Hematopoietic multipotent progenitor cell treated with erythropoietin and hydrocortisone succinate and interleukin-3 and kit ligand, for 6 days (in vitro differentiated cells): ENCODE data around the gene NTN1.
"Not testable (repeated sequence)": the region's sequence is repeated elsewhere in the genome, so short reads cannot be mapped to it uniquely, and the experiment has no call there.

Experiments used
- DNase-seq: peaks from one replicate; pipeline ENCODE4 v3.0.0-alpha.2; 2015

NTN1 gene

DNA sequence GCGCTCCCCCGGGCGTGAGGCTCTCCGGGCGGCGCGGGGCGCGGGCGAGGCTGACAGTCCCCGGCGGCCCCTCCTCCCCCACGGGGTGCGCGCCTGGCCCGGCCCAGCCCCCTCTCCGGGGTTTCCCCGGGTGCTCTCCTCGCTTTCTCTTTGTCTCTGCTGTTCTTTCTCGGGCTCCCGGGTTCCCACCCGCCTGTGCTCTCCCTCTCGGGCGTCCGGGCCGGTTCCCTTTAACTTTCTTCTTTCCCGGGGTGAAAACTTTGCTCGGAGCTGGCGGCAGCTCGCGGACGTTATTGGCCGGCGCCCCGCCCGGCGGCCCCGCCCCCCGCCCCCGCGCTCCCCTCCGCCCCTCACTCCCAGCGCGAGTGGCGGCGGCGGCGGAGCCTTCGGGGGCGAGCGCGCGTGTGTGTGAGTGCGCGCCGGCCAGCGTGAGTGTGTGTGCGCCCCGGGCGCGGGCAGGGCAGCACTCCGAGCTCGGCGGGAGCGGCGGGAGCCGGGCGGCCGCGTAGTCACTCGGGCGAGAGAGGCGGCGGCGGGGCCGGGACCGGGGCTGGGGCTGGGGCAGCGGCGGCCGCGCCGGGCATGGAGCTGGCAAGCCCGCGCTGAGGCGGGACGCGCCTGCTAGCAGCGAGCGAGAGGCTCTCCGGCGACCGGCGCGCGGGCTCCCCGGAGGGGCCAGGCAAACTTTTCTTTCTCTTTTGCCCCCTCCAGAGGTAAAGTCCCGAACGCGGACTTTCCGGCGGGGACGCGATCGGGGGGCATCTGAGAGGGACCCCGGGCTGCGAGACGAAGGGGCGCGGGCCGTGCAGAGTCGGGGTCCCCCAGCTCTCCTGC is at the start of gene NTN1:
Gene NTN1 (plus strand): TSS at position 353 of the 834 bp plus-strand sequence. CDS start 864 bp downstream, outside the sequence.
- peak; percentile 53 for DNase-seq

DNA sequence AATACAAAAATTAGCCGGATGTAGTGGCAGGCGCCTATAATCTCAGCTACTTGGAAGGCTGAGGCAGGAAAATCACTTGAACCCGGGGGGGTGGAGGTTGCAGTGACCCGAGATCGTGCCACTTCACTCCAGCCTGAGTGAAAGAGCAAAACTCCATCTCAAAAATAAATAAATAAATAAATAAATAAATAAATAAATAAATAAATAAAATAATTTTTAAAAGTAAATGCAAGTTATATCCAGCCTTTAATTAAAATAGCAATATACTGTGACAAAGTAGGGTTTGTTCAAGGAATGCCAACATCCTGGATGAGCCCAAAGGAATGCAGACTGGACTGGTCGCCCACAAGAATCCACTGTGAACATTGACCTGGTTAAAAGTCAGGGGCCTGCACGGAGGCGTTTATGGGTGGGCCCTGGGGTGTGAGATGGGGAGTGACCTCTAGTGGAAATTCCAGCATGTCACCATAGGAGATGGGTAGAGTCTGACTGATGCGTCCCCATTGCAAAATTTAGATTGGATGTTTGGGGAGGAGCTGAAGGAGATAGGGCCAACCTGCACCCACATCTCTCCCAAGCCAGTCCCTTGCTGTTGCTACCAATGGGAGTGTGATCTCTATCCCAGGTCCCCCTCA is 46.1 kb upstream of the NTN1 start:
- no peak for DNase-seq

DNA sequence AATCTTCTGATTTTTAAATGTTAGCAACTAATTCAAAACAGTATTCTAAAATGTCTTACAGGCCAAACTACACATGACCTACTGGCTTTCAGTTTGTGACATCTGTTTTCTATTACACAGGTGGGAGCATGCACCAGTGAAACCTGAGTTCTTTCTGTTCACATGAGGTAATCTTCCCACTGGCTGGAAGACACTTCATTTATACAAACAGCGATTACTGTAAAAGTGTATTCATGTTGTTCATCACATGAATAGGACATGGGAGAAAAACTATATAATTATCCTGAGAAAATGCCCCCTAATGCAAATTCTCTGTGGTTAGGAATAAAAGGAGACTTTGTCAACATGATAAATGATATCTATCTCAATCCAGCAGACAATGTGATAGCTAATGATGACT is 44.7 kb upstream of the NTN1 start:
- DNase-seq: no peak

DNA sequence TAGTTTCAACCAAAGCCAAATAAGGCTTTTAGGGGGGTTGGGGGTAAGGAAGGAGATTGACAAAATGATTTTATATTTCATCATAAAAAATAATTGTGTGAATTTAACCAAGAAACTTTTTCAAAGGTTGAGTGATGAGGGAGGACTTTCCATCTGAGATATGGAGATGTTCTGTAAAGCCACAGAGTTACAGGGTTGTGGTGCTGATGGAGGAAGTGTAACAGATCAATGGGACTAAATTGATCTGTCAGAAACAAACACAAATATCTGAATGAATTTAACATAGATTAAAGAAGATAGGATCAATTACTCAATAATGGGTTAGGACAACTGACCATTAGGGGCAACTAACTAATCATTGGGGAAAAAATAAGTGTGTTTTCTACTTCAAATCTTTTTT is 41.6 kb upstream of the NTN1 start:
- no peak for DNase-seq

GRCh38 chr17:8981443-8981842 is 39.9 kb upstream of the NTN1 start:
- no peak for DNase-seq

GRCh38 chr17:8984225-8984624 is 37.1 kb upstream of the NTN1 start:
- DNase-seq: not testable (repeated sequence)

- DNase-seq: no peak
These were observed 36.1 kb upstream of the NTN1 start for GRCh38 chr17:8985054-8985701.

DNA sequence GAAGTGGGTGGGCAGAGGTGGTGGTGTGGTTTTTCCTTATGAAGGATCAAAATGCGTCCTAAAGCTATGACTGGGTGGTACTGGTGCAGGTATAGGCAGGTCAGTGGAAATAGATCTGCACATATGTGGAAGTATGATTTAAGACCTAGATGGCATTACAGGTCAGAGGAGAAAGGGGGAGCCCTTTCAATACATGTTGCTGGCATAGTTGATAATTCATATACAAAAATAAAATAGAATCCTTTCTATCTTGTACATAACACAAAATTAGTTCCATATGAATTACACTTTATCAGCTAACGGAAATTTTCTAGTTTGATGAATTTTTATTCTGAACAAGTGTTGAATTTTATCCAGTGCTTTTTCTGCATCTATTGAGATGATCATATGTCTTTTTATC is 35.0 kb upstream of the NTN1 start:
- DNase-seq: peak; percentile 41

GRCh38 chr17:8988263-8988935 is 32.9 kb upstream of the NTN1 start:
- not testable (repeated sequence) for DNase-seq

DNA sequence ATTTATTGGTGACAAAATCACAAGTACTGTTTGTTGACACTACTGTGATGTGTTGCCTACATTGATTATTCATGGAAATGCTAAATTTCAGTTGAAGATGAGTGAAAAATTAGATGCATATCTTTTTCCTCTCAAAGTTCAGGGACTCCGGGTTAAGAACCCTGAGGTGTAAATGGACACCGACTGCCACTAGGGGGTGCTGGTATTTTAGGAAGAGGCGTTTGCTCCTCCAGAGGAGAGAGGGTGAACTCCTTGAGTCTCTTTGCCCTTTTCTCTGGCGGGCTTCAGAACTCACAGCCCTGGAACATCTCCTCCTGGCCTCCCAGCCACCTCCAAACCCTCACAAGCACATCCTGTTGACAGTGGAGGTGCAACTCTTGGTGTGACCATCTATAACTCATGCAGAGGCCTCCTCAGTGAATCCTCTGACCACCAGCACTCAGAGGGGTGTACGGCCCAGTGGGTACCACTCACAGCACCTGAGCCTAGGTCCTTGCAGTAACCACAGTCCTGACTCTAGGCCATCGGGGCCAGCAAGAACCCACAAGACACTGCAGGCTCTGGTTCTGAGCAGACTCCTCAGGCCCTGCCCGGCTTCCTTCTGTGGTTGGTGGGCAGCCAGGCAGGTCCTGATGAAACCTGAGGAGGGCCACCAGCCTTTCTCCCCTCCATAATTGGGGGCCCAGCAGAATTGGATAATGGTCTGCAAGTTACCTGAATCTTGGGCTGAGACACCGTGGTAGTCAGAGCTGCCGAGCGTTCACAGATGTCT is 29.6 kb upstream of the NTN1 start:
- peak; percentile 88 for DNase-seq

GRCh38 chr17:8994319-8994718 is 27.0 kb upstream of the NTN1 start:
- DNase-seq: peak; percentile 65

DNA sequence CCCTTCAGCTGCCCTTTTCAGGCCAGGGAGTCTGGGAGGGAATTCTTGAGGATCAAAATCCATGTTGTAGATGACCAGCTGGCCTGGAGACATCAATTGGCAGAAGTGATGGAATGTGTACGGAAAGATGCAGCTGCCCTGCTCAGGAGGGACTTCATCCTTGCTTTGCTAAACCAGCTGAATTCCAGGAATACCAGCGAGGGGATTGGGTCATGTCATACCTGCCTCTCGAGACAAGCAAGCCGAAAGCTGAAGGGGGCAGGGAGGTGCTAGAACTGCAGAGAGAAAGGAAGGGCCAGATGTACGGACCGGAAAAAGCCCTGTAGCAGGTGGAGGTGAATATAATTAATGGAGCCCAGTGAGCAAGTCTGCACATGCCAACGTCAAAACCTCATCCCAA is 25.6 kb upstream of the NTN1 start:
- DNase-seq: no peak

DNA sequence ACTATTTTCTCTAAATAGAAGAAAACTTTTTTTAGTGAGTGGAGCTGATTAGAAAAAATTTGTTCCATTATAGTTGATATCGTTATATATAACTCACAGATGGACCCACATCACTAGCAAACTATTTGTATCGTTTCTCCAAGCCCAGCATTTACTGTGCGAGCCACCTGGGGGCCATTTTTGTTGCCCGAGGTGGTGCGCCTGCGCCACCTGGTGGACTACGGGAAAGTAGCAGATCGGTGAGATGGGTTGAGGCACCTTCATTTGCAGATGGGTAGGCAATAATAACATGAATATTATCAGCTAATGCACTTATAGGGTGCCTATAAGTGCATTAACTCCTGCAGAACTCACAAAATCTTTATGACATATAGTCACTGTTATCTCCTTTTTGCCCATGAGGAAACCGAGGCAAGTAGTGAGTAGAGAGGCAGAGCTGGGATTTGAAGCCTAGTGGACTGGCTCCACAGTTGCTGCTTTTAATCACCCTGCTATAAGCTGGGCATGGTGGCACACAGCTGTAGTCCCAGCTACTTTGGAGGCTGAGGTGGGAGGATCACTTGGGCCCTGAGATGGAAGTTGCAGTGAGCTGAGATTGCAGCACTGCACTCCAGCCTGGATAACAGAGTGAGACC is 23.2 kb upstream of the NTN1 start:
- peak; percentile 84 for DNase-seq

- no peak for DNase-seq
These were observed 19.8 kb upstream of the NTN1 start for GRCh38 chr17:9001559-9001958.

GRCh38 chr17:9002227-9002605 is 19.1 kb upstream of the NTN1 start:
- no peak for DNase-seq

DNA sequence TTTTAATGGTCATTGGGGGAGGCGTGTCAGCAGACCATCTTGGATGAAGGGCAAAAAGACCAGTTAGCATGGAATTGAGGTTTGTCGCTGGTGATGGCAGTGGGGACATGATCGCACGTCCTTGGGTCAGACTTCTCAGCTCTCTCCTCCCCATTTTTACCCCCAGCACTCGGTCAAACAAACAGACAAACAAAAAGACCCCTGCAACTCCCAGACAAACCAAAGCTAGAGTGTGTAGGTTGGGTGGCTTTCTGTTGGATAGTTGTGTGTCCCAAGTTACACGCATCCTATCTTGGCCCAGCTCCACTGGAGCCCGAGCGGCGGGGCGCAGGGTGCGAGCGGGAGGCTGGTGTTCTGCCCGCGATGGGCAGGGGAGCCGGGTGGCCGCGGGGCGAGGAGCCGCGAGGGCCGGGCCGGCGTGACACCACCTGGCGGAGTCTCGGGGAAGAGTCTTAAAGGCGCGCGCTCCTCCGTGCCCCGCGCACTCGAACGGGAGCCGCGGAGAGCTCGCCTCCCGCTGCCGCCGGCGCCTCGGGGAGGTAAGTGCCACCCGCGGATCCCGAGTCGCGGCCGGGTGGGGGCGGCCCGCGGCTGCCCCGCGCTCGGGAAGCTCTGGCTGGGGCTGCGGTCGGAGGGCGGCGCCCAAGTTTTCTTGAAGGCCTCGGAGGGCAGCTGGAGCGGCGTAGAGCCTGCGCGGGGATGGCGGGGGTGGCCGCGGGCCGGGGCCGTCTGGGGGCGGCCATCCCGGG is 18.5 kb upstream of the NTN1 start:
- DNase-seq: peak; percentile 57

- DNase-seq: peak; percentile 11
These were observed 17.8 kb upstream of the NTN1 start for GRCh38 chr17:9003355-9004131.

DNA sequence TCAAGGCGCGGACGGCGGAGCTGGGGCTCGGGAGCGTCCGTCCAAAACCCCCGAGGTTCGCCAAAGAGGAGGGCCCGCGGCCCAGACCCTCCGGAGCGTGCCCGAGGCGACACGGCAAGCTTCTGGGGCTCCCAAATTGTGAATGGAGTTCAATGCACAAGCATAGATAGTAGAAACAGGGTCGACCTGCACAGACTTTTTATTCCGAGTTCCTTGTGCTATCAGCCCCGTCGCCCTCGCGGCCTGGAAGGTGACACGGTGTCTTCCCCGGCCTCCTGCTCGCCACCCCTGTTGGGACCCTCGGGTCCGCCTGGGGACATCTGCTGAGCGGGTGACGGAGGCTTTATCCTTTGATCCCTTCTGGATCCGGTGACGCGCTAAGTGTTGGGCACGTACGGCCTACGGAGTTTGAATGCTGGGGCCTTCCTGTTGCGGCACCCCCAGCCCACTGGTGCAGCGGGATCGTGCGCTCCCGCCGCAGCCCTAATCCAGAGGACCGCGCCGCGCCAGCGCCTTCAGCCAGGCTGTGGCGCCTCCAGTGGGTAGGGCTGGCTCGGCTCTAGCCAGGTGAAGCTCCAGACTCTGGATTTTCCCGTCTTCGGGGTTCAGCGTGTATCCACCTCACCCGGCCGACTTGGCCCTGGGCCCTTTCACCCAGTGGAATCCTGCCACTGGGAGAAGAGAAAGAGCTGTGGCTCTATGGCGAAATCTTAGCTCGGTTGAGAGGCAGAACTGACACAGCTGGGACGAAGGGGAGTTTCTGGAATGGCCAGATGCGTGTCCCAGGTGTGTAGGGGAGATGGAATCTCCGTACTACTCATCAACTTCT is 17.0 kb upstream of the NTN1 start:
- peak; percentile 11 for DNase-seq

DNA sequence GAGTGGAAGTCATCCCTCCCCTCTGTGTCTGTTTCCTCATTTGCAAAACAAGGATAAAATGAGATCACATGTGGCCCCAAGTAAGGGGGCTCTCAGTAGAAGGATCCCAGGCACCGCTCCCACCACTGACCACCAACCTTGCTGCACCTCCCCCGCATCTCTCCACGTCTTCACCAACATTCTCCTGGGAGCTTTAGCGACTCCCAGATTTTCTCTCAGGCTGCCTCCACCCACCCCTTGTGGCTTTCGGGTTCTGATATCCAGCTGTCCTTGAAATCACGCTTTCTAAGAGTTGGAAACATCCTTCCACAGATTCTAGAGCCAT is 16.4 kb upstream of the NTN1 start:
- DNase-seq: no peak
